WTC11 (cell line): ENCODE measurements around the gene SPO11. TPM values are rescaled to one million over a fixed set of nuclear protein-coding genes. Genes with fewer than 3 reads are reported as not detected.
A peak's percentile ranks its signal among the peaks of the same experiment; 100 is the strongest.
"Not testable (repeated sequence)": the region's sequence is repeated elsewhere in the genome, so short reads cannot be mapped to it uniquely, and the experiment has no call there.

Experiments used
- ATAC-seq: fragments of 200-7000 bp; cut with Tn5 transposase; 2 replicates; pipeline ENCODE4 v1.10.0; 2021; ENCODE audit warnings: mild to moderate bottlenecking, moderate library complexity
- CTCF ChIA-PET: fragments of 300-600 bp; sonication (Branson Sonifier 250); formaldehyde crosslinking; loops from one replicate; lab custom pipeline; 2021; ENCODE audit warnings: antibody characterized with exemption; lab: Charles Lee
- POLR2A ChIA-PET: fragments of 350-600 bp; sonication (Branson Sonifier 250); formaldehyde crosslinking; loops from one replicate; lab custom pipeline; 2021; ENCODE audit warnings: antibody characterized with exemption; lab: Charles Lee
- DNase-seq: peaks from one replicate; pipeline ENCODE4 v3.0.0; 2021; ENCODE audit warnings: low spot score
- H3K27ac Mint-ChIP-seq: 2 replicates; pipeline ENCODE4 v1.8.0; 2021; ENCODE audit warnings: mixed read lengths
- H3K27me3 Mint-ChIP-seq: 2 replicates; pipeline ENCODE4 v1.8.0; 2021; ENCODE audit warnings: low read depth, mild to moderate bottlenecking, moderate library complexity, mixed read lengths
- H3K36me3 Mint-ChIP-seq: 2 replicates; pipeline ENCODE4 v1.8.0; 2021; ENCODE audit warnings: mixed read lengths
- H3K4me1 Mint-ChIP-seq: 2 replicates; pipeline ENCODE4 v1.8.0; 2022; ENCODE audit warnings: mixed read lengths
- H3K4me3 Mint-ChIP-seq: 2 replicates; pipeline ENCODE4 v1.8.0; 2021; ENCODE audit warnings: mild to moderate bottlenecking, moderate library complexity, mixed read lengths
- H3K9me3 Mint-ChIP-seq: 2 replicates; pipeline ENCODE4 v1.8.0; 2021; ENCODE audit warnings: mixed read lengths
- ARID4B ChIP-seq: sonication (generic); formaldehyde crosslinking; IDR thresholded peaks from 2 replicates; pipeline ENCODE4 v1.8.0; 2023; ENCODE audit warnings: missing genetic modification reagents, mild to moderate bottlenecking, borderline replicate concordance
- CBFB ChIP-seq: sonication (generic); formaldehyde crosslinking; IDR thresholded peaks from 2 replicates; pipeline ENCODE4 v1.8.1; 2022; ENCODE audit warnings: mild to moderate bottlenecking, low read depth, missing genetic modification reagents
- CTCF ChIP-seq: fragments of 200-600 bp; IDR thresholded peaks from 2 replicates; pipeline ENCODE4 v1.8.0; 2022; ENCODE audit warnings: antibody characterized with exemption
- ERG ChIP-seq: fragments of 250-450 bp; sonication (Bioruptor Pico); IDR thresholded peaks from 2 replicates; pipeline ENCODE4 v1.8.0; 2021; ENCODE audit warnings: mild to moderate bottlenecking
- FOXJ3 ChIP-seq: sonication (generic); formaldehyde crosslinking; IDR thresholded peaks from 2 replicates; pipeline ENCODE4 v1.9.0; 2021; ENCODE audit warnings: missing genetic modification reagents, mild to moderate bottlenecking, borderline replicate concordance
- FOXP1 ChIP-seq: sonication (generic); formaldehyde crosslinking; IDR thresholded peaks from 2 replicates; pipeline ENCODE4 v1.8.0; 2022; ENCODE audit warnings: missing genetic modification reagents, mild to moderate bottlenecking, moderate library complexity, borderline replicate concordance
- GRHL2 ChIP-seq: fragments of 250-450 bp; sonication (Bioruptor Pico); IDR thresholded peaks from 2 replicates; pipeline ENCODE4 v1.8.0; 2022; ENCODE audit warnings: mild to moderate bottlenecking, moderate library complexity; ENCODE audit not compliant: insufficient replicate concordance, severe bottlenecking
- GTF2I ChIP-seq: fragments of 250-450 bp; sonication (Bioruptor Pico); conservative IDR thresholded peaks from 2 replicates; pipeline ENCODE4 v1.4.0; 2021; ENCODE audit warnings: mild to moderate bottlenecking
- NFYB ChIP-seq: sonication (generic); formaldehyde crosslinking; conservative IDR thresholded peaks from 2 replicates; pipeline ENCODE4 v1.8.0; 2022; ENCODE audit warnings: low read depth, missing genetic modification reagents
- NR2C2 ChIP-seq: sonication (generic); formaldehyde crosslinking; IDR thresholded peaks from 2 replicates; pipeline ENCODE4 v1.8.0; 2022; ENCODE audit warnings: mild to moderate bottlenecking, missing genetic modification reagents
- SOX15 ChIP-seq: fragments of 250-450 bp; sonication (Bioruptor Pico); IDR thresholded peaks from 2 replicates; pipeline ENCODE4 v1.9.0; 2021; ENCODE audit warnings: mild to moderate bottlenecking
- TEAD1 ChIP-seq: sonication (generic); formaldehyde crosslinking; IDR thresholded peaks from 2 replicates; pipeline ENCODE4 v1.8.0; 2022; ENCODE audit warnings: mild to moderate bottlenecking, missing genetic modification reagents
- ZNF121 ChIP-seq: sonication (generic); formaldehyde crosslinking; IDR thresholded peaks from 2 replicates; pipeline ENCODE4 v1.8.0; 2023; ENCODE audit warnings: missing genetic modification reagents
- ZNF263 ChIP-seq: sonication (generic); formaldehyde crosslinking; IDR thresholded peaks from 2 replicates; pipeline ENCODE4 v1.8.1; 2022; ENCODE audit warnings: low read depth, mild to moderate bottlenecking, moderate library complexity, missing genetic modification reagents
- ZNF416 ChIP-seq: fragments of 250-450 bp; sonication (Bioruptor Pico); IDR thresholded peaks from 2 replicates; pipeline ENCODE4 v1.9.0; 2021; ENCODE audit warnings: mild to moderate bottlenecking, inconsistent platforms
- total RNA-seq: library from RNA; stranded (reverse); gene quantifications from 3 replicates; pipeline ENCODE4 v1.2.3, GENCODE V29; 2021
- TF ChIP-seq, protein P1 (sequence below): sonication (generic); formaldehyde crosslinking; IDR thresholded peaks from 2 replicates; pipeline ENCODE4 v1.8.0; 2022; ENCODE audit warnings: mild to moderate bottlenecking, missing genetic modification reagents
- TF ChIP-seq, protein P2 (sequence below): sonication (generic); formaldehyde crosslinking; IDR thresholded peaks from 2 replicates; pipeline ENCODE4 v1.8.1; 2023; ENCODE audit warnings: mild to moderate bottlenecking, missing genetic modification reagents, moderate library complexity

The SPO11 gene
- total RNA-seq, 1 experiment from 2014 or later, result not detected

GRCh38 chr20:57342829-57343228 is 13.2 kb downstream of the SPO11 start:
- no peak for ATAC-seq
- TF ChIP-seq SOX15 (CRISPR knock-in tag) (no peak), FOXP1 (CRISPR knock-in tag) (no peak), ZNF121 (CRISPR knock-in tag) (no peak)
- TF ChIP-seq, protein P1, sequence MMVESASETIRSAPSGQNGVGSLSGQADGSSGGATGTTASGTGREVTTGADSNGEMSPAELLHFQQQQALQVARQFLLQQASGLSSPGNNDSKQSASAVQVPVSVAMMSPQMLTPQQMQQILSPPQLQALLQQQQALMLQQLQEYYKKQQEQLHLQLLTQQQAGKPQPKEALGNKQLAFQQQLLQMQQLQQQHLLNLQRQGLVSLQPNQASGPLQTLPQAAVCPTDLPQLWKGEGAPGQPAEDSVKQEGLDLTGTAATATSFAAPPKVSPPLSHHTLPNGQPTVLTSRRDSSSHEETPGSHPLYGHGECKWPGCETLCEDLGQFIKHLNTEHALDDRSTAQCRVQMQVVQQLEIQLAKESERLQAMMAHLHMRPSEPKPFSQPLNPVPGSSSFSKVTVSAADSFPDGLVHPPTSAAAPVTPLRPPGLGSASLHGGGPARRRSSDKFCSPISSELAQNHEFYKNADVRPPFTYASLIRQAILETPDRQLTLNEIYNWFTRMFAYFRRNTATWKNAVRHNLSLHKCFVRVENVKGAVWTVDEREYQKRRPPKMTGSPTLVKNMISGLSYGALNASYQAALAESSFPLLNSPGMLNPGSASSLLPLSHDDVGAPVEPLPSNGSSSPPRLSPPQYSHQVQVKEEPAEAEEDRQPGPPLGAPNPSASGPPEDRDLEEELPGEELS (CRISPR knock-in tag), result no peak
- TF ChIP-seq, all 79 proteins: peak for 0
- Mint-ChIP-seq H3K4me3 (no peak overlapping the region), H3K27me3 (no peaks in the 10 kb centered on the region; the same call in 1 of the 2 replicates), H3K36me3 (no peaks in the 10 kb centered on the region), H3K27ac (no peak overlapping the region), H3K4me1 (no peaks in the 10 kb centered on the region), H3K9me3 (no peaks in the 10 kb centered on the region)
- ChIA-PET POLR2A (no interaction called here), CTCF (interaction anchor here (2.3 kb wide), 1 partner anchor 10 kb away, joined by 10 read pairs; no protein-coding TSS in a partner anchor)
- no peak for DNase-seq

DNA sequence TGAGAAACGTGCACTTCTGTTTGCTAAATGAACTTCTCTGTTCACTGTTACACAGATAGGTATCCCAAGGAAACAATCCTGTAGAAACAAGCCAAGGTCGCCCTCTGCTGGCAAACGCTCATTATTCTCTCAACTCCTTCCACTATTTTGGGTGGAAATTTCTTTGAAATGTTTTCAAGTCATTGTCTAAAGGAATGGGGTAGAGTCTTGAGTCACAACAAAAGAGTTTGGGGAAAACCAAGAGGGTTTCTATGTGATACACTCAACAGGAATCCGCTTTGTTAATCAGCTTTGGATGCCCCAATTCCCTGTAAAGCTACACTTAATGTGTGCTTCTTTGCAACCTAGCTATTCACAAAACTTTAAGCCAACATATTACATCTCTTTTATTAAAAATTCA is 16.9 kb downstream of the SPO11 start:
- Mint-ChIP-seq H3K27me3 (peaks cover 6% of the 10 kb centered on the region), H3K36me3 (no peaks in the 10 kb centered on the region), H3K4me1 (no peaks in the 10 kb centered on the region), H3K4me3 (no peak overlapping the region), H3K27ac (no peak overlapping the region), H3K9me3 (peaks cover 5% of the 10 kb centered on the region; the same call in 1 of the 2 replicates)
- DNase-seq, result peak; percentile 81
- ATAC-seq, result peak; percentile 52
- ChIA-PET CTCF (interaction anchor here (0.5 to 7.0 kb wide), 12 partner anchors 11 to 318 kb away, joined by 3 to 26 read pairs (median 4); partner anchors contain the start of gene SPO11), POLR2A (no interaction called here)
- TF ChIP-seq ERG, result no peak
- peak; percentile 77 for TF ChIP-seq CTCF

GRCh38 chr20:57347393-57347792 is 17.8 kb downstream of the SPO11 start:
- no peak for ATAC-seq
- CTCF ChIA-PET, result interaction anchor here (3.0 to 7.0 kb wide), 4 partner anchors 14 to 257 kb away, joined by 17 to 26 read pairs (median 22); partner anchors contain the start of gene SPO11
- H3K9me3 Mint-ChIP-seq, result peaks cover 5% of the 10 kb centered on the region; the same call in 1 of the 2 replicates
- H3K4me1 Mint-ChIP-seq, result peaks cover 8% of the 10 kb centered on the region
- TF ChIP-seq, protein P2, sequence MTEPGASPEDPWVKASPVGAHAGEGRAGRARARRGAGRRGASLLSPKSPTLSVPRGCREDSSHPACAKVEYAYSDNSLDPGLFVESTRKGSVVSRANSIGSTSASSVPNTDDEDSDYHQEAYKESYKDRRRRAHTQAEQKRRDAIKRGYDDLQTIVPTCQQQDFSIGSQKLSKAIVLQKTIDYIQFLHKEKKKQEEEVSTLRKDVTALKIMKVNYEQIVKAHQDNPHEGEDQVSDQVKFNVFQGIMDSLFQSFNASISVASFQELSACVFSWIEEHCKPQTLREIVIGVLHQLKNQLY (CRISPR knock-in tag), result no peak
- no peak for TF ChIP-seq ARID4B (CRISPR knock-in tag)
- TF ChIP-seq GTF2I (CRISPR knock-in tag), result no peak
- TF ChIP-seq GRHL2, result no peak
- TF ChIP-seq TEAD1 (CRISPR knock-in tag), result no peak
- TF ChIP-seq ZNF263, result no peak
- TF ChIP-seq FOXJ3 (CRISPR knock-in tag), result no peak
- TF ChIP-seq CBFB (CRISPR knock-in tag), result no peak
- TF ChIP-seq NFYB, result no peak
- no peak for TF ChIP-seq ZNF416 (CRISPR knock-in tag)
- no peak for TF ChIP-seq NR2C2
- H3K27ac Mint-ChIP-seq, result no peak overlapping the region
- H3K36me3 Mint-ChIP-seq, result no peaks in the 10 kb centered on the region; the same call in 1 of the 2 replicates
- POLR2A ChIA-PET, result no interaction called here
- peaks cover 6% of the 10 kb centered on the region for H3K27me3 Mint-ChIP-seq
- DNase-seq, result no peak
- H3K4me3 Mint-ChIP-seq, result no peak overlapping the region

DNA sequence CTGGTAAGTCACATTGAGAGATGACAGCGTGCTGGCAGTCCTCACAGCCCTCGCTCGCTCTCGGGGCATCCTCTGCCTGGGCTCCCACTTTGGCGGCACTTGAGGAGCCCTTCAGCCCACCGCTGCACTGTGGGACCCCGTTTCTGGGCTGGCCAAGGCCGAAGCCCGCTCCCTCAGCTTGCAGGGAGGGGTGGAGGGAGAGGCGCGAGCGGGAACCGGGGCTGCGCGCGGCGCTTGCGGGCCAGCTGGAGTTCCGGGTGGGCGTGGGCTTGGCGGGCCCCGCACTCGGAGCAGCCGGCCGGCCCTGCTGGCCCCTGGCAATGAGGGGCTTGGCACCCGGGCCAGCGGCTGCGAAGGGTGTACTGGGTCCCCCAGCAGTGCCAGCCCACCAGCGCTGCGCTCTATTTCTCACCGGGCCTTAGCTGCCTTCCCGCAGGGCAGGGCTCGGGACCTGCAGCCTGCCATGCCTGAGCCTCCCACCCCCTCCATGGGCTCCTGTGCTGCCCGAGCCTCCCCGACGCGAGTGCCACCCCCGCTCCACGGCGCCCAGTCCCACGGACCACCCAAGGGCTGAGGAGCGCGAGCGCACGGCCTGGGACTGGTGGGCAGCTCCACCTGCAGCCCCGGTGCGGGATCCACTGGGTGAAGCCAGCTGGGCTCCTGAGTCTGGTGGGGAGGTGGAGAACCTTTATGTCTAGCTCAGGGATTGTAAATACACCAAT is 18.8 kb downstream of the SPO11 start:
- ATAC-seq, H3K27me3 Mint-ChIP-seq, H3K27ac Mint-ChIP-seq, H3K36me3 Mint-ChIP-seq, H3K4me3 Mint-ChIP-seq, DNase-seq, H3K9me3 Mint-ChIP-seq: not testable (repeated sequence)
- ChIA-PET CTCF (interaction anchor here (0.7 to 7.0 kb wide), 7 partner anchors 15 to 258 kb away, joined by 3 to 26 read pairs (median 14); partner anchors contain the start of gene SPO11), POLR2A (interaction anchor here (1.0 kb wide), 1 partner anchor 43 kb away, joined by 4 read pairs; the partner anchor contains the start of gene RBM38)
- H3K4me1 Mint-ChIP-seq, result peaks cover 11% of the 10 kb centered on the region
